Stimulated activated CD8-positive, alpha-beta memory T cell treated with anti-CD3 and anti-CD28 coated beads, Interleukin-12 subunit alpha, Interleukin-12 subunit beta, amount 100 ng/mL, for 24 hours (primary cell): Measurements from ENCODE around the gene PSMD1.
"Not testable (repeated sequence)": the region's sequence is repeated elsewhere in the genome, so short reads cannot be mapped to it uniquely, and the experiment has no call there.

Source experiments
- DNase-seq: peaks from one replicate; pipeline ENCODE4 v3.0.0-alpha.2; 2020; ENCODE audit errors: extremely low read depth

The PSMD1 gene

DNA sequence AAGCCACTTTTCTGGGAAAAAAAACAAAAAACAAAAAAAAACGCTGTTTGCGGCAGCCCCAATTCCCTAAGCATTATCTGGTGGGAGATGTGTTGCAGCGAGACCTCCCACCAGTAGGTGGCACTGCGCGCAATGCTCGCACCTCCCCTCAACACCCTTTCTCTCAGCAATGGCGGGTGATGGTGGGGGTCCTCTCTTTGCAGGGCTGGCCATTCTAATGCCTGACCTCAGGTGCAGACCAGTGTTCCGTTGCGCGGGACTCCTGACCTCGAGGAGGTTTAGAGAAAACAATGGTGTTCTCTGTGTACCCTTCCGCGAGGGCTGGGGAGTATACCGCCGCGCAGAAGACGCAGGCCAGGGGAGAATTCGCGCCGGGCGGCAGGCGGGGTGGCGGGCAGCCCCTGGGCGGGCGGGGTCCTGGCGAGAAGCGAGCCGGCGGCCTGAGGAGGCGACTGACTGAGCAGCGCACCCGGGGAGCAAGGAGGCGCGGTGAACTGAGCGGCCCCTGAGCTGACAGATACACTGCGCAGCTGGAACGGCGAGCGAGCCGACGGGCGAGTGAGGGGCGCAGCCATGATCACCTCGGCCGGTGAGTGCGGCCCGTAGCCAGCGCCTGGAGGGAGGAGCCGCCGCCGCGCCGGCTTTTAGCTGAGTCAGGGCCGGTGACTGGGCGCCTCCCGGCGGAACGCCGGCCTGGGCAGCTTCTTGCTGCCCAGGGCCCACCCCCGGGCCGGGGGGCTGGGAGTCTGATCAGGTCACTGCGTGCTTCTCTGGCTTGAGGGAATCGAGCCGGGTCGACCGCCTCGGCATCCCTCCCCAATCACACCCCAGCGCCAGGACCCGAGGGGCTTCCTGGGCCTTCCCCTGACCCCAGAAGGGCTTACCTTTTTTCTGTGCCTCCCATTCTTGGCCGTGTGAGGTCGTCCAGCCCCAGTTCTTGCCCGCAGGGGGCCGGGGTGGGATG, at the start of gene PSMD1:
PSMD1 (plus strand) TSS at position 415 of the 964 bp plus-strand sequence; CDS start at position 574, 159 bp downstream.
- peak; percentile 74 for DNase-seq

DNA sequence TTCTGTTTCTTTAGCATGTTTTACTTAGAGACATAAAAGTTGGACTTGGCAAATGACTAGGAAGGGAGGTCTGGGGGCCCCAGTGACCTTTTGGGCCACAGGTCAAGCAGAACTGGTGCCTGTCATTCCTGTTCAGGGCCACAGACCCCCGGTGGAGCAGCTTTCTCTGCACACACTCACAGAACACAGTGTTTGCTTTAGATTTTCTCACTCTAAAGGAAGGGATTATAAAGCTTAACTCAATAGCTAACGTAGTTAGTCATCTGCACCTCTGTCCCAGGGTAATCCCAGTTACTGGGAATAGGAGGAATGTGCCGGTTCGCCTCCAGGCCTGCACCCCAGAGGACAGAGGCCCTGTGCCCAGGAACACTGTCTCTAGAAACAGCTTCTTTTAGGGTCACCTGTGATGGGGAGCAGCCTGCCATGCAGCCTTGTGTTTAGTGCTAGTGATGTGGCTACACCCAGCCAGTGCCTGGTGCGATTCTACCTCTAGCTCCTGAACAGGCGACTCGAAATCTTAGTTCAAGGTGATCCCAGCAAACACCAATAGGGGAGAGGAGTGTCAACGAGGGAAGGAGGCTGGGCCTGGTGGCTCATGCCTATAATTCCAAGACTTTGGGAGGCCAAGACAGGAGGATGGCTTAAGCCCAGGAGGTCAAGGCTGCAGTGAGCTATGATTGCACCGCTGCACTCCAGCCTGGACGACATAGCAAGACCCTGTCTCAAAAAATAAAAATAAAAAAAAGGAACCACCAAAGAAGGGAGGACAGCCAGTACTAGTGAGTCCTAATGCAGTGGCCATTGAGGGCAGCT, 49.2 kb upstream of the PSMD1 start:
- DNase-seq = no peak

DNA sequence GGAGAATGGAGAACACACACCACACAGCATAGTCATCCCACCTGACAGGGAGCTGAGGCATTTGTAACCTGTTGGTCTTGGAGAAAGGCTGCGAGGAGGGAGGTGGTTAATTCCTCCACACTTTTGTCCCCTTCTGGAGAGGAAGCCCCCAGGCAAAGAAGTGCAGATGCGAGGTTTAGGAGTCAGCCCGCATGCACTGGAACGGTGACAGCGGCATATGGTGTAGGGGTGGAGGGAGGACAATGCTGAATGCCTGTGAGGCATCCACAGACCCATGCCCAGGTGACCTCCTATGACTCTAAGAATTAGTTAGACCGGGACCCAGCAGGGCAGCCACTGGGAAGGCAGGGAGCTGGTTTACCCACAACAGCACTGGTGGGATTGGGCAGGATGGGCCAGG, 48.5 kb upstream of the PSMD1 start:
- DNase-seq = no peak

DNA sequence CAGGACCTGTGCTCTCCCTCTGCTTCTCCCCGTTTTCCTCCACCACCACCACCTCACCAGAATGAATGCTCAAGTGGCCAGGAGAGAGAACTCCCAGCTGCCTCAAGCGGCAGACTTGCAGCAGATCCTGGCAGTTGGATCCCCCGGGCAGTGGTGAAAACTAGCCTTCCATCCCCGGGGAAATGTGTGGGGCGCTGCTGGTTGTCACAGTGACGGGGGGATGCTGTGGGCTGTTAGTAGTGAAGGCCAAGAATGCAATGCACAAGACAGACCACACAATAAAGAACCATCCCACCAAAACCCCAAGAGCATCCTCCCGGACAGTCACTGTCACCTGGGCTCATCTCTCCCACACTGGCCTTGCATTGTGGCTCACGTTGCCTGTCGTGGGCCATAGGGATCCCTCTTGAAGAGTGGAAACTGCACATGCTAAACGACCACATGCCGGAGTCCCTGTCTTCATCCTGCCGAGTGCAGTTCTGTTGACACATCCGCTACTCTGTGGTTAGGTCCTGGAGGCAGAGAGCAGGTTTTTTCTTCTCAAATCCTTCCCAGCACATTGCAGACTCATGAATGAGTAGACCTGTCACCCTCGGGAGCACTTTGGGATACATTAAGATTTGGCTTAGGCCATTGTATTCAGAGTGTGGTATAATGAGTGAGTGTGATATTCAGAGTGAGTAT, 47.3 kb upstream of the PSMD1 start:
- no peak for DNase-seq

DNA sequence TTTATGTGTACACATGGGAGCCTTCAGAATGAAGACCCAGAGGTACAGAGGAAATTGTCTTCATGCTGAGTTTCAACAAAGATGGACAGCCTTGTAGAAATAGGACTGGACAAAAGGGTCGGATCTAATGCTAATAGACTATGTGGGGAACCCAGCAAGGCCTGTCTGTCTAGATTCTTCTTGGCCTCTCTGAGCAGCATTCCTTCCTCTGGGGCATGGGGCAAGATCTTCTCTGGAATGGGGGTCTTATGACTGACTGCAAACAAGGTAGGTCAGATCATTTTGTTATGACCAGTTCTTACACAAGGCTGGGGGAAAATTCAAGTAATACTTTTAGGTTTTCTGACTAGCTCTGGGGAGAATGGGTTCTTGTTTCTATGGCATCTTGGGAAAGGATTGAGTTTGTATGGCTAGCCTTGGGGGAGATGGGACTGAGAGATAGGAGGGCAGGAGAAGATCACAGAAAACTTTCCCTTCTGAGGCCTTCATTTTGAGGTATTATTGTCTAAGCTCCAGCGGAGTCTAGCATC, 46.4 kb upstream of the PSMD1 start:
- DNase-seq = no peak

DNA sequence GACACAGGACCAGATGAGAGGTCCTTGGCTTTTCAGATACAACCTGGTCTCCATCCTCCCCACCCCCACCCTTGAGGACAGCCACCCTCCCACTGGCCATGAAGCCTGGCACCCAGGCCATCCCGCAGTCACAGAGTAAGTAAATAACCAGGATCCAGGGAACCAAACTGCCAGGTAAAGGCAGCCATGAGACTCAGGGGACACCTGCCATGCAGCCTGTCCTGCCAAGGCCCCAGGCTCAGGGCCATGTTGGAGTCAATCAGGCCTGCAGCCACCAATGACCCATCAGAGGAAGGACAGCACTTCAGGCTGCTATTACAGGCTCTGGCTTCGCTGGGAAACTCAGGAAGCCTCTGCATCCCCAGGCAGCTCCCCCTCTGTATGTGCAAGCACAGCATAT, 45.1 kb upstream of the PSMD1 start:
- DNase-seq = no peak

DNA sequence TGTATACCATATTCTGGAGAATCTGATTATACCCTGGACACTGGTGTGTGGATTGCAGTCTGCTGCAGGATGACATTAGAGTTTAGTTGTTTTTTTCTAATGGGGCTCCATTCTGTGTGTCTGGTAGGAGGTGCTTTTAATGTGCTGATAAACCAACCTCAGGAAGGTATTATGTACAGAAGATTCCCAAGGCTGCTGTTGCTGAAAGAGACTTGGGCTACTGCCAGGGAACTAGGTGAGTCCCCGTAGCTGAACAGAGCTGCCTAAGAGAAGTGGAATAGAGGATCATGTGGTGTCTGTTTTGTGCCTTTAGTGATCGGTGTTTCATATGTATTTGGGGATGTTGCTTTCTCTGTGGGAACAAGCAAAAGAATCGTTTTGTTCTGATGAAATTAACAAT, 44.2 kb upstream of the PSMD1 start:
- no peak for DNase-seq

DNA sequence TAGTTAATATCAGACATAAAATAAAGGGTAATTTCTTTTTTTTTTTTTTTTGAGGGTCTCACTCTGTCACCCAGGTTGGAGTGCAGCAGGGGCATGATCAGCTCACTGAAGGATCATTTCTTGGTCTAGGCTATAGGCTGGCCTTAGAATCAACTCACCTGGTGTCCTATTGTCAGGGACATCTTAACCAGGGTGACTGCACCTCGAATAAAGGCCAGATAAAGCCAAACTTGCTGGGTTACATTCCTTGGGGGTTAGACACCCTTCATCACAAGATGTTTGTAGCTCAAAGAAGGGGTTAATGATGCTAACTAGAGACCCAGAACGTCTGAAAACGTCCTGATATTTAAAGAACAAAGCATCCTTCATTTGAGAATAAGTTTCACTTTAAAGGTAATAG, 42.8 kb upstream of the PSMD1 start:
- DNase-seq = no peak

DNA sequence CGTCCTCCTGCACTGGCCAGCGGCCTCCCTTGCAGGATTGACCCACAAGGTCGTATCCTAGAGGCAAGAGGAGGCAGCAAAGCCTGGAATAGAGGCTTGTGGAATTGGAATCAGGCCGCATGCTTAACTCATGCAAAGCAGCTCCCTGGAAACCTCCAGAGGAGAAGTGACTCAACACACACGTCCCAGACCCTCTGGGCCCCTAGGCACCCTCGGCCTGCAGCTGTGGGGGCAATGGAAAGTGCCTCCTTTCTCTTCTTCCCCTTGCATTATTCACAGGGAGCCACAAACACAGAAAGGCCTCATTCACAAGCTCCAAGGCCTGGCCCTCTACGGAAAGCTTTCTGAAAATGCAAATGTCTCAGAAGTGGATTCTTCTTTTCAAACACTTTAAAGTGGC, 41.2 kb upstream of the PSMD1 start:
- DNase-seq = no peak

DNA sequence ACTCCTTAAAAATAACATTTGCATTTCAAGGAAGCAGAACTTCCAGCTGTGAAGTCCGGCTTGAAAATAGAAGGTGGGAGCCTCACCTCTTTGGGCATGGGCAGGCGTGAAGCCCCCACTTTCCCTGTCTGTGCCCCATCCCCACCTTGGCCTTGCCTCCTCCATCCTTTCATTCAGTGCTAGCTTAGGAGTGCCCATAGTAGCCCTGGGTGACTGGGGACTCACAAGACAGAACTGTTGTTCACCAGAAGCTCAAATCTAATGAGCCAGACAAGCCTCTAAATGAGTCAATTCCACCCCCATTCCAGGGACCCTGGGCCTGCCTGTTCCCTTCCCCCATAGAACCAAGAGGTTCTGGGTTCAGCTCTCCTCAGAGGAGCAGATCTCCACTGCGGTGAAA, 40.7 kb upstream of the PSMD1 start:
- no peak for DNase-seq

DNA sequence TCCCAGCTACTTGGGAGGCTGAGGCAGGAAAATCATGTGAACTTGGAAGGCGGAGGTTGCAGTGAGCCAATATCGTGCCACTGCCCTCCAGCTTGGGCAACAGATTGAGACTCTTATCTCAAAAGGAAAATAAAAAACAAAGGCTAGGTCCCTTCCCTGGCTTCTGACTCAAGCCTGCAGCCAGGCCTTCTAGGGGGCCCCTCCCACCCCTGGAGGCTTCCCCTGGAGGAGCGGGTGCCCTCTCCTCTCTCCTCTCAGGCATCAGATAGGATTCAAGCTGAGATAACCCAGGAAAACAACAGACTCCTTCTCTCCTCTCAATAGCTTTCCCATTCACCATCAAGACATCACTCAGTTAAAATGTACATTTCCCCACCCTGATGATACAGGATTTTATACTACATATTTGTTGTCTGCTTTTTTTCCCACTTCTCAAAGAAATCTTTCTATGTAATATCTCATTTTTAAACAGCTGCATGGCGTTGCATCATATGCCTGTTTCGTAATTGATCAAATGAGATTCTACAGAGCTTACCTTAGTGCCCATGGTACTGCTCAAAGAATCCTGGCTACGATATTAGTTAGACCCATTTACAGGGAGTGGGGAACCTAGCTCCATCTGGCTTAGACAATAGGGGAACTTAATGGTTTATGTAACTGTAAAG, 40.0 kb upstream of the PSMD1 start:
- DNase-seq = no peak

DNA sequence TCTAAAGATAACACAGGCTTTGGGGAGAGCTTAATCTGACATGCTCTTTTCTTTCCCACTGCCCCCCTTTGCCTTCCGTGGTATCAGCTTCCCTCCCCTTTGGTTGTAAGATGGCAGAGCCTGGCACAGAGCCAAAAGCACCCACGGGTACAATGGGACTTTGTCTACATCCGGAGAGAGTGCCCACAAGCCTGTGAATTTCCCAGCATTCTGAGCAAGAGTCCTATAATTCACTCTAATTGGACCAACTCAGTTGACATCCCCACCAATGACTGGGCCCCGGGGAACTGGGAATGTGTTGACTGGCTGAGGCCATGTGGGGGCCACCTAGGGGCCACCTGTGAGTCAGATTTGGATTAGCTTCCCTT, 39.5 kb upstream of the PSMD1 start:
- no peak for DNase-seq

DNA sequence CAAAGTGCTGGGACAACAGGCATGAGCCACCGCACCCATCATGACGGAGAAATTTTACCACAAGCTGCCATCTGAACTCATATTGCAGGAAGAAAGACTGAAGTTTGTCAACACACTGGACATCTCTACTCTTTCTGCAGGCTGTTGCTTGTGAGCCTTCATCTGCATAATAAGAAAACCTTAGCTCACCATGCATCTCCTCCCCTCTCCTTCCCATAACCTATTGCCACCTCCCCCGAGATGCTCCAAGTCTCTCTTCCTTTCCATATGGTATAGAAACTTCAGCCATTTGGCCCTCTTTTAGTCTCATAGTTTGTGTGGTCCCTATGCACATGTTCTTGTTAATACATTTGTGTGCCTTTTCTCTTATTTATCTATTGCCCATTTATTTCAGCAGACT, 38.5 kb upstream of the PSMD1 start:
- DNase-seq = no peak

DNA sequence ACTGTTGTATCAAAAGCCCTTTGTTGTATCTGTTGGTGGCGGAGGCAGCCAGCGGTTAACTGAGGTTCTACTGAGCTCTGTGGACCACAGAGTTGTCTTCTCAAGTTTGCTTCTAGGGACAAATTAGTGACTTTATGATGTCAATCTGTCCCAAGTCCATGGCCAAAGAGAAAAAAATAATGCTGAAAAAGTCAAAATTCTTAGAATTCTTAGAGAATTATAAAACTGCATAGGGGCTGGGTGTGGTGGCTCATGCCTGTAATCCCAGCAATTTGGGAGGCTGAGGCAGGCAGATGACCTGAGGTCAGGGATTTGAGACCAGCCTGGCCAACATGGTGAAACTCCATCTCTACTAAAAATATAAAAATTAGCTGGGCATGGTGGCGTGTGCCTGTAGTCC, 31.6 kb upstream of the PSMD1 start:
- DNase-seq = not testable (repeated sequence)

DNA sequence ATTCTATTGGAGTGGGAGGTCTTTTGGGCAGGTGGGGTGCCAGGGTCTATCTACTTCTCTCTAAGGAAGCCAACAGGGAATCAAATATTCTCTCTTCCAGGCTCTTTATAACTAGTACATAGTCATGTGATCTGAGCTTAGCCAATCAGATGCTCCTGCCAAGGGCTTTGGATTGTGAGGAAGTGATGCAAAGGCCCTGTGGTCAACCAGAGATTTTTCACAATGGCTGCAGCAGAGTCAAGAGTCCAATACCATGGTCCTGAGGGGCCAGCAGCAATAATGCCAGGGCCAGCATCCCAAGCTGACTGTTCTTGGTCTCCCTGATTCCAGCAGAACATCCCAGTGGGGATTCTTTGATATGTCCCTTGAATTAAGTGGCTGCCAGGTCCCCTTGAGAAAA, 27.8 kb upstream of the PSMD1 start:
- DNase-seq = no peak

DNA sequence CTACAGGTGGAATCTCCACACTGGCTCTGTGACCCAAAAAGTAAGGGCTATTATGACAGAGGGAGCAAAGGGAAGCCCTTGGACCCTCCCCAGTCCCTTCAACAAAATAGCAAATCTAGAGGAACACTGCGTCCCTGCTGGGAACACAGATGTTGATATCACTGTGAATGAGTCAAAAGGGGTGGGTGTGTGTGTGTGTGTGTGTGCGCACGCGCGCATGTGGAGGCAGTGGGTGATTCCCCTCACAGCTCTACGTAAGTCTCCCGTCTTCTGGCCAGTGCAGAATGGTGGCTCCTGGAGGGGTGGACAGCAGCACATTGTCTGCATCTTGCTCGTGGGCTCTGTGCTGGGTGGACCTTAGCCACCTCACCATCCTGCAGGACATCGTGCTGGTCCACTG, 27.1 kb upstream of the PSMD1 start:
- DNase-seq = no peak

DNA sequence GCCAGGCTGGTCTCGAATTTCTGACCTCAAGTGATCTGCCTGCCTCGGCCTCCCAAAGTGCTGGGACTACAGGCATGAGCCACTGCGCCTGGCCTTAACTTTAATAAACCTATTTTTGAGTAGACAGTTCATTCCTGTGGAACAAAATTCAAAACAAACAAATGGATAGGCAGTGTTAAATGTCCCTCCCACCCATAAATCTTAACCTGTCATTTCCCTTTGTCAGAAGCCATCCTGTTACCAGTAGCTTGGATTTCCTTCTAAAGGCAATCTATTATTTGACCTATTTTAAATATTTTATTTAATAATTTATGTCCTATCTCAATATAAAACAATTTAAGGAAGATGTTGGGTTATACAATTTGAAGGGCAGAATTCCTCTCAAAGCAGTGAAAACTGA, 25.9 kb upstream of the PSMD1 start:
- DNase-seq = no peak

DNA sequence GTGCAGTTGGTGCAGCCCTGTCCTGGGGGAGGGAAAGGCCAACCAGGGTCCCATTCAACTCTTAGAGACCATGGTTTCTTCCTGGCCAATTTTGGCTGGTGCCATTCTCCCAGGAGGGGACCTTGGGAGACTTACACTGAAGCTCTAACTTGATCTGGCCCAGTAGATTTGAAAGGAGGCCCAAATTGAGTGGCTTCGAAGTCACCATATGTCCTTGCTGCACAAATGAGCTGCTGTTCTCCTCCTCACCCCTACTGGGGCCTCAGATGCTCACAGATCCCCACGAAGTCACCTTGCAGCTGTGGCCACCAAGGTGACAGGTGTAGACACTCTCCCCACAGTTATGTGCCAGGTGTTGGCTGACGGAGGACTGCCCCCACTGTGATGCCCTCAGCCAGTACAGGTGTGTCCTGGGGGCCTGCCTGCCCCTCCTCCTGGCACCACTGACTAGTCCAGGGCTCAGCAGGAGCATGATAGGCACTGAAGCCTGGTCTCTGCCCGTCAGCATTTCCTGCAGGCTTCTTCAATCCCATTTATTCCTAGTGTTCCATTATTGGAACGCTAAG, 24.0 kb upstream of the PSMD1 start:
- no peak for DNase-seq

DNA sequence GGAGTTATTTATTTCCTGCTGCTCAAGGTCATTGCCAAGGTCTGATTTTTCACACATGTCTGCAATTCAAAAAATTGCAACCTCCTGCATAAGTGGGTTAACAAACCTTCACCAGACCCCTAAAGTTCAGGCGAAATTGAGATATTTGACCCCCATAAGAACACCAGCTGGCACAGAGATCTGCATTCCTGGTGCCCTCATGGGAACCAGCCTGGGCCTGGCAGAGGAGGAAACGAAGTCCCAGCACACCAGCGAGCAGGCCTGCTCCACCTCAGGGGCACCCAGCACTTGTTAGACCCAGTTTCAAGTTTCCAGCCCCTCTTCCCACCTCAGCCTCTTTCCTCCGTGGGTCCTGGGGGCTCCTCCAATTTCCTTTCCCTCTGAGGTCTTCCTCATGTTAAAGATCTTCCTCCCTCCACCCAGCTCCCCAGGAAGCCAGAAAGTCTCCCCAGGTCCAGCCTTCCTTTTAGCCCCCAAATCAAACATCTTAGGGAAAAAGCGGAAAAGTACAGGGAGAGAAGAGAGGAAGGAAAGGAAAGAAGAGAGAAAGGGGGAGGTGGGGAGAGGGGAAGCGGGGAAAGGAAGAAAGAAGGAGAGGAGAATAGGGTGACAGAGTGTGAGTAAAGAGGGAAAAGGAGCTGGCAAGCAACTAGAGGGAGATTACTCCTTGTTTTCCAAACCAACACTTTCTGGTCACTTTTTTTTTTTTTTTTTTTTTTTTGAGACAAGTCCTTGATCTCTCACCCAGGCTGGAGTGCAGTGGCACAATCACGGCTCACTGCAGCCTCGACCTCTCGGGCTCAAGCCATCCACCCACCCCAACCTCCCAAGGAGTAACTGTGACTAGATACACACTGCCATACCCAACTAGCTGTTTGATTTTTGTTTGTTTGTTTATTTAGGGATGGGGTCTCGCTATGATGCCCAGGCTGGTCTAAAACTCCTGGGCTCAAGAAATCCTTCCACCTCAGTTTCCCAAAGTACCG, 23.2 kb upstream of the PSMD1 start:
- no peak for DNase-seq

DNA sequence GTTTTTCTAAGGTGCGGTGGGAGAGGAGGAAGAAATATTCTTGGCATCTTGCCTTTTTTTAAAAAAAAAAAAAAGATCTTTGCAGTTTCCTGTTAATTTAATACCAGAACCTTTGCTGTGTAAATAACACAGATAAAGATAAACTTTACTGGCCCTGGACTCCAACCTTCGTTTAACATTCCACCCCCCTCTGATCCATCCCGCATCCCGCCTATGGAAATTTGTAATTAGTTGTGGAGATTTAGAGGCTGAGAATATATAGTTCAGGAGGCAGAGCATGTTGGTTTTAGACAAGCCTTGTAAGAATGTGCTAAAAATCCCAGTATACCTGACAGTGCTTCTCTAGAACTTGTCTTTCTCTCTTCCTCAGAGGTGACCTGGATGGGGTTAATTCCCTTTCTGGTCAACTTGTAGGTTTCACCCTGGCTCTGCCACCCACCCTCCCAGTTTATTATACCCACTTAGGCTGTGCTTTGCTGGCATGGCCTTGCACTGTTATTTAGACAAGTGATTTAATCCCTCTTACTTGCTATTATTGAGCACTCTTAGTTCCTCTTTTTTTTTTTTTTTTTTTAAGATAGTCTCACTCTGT, 22.3 kb upstream of the PSMD1 start:
- DNase-seq = no peak
